SH-SY5Y (cell line): ENCODE measurements around the gene PRG2.

ENCODE experiments used
- GATA2 ChIP-seq: IDR thresholded peaks from 2 replicates; pipeline ENCODE4 v1.6.1; 2011; ENCODE audit warnings: mild to moderate bottlenecking, low read depth, low read length
- GATA3 ChIP-seq: IDR thresholded peaks from 2 replicates; pipeline ENCODE4 v1.6.1; 2011; ENCODE audit warnings: low read depth, mild to moderate bottlenecking, low read length, moderate library complexity

GRCh38 chr11:57391539-57391938, 1.1 kb upstream of the PRG2 start:
- no peak for TF ChIP-seq GATA2
- no peak for TF ChIP-seq GATA3
